Measurements from ENCODE around the gene CDC20. TPM values are rescaled to one million over a fixed set of nuclear protein-coding genes. Genes with fewer than 3 reads are reported as not detected.

The CDC20 gene
- 69.2 and 189 TPM in 2 replicates for total RNA-seq

GRCh38 chr1:43358746-43359693 lies at the start of gene CDC20:
TSS of gene CDC20 (plus strand) at chr1:43358981. CDS start at chr1:43359216, 235 bp downstream.
- peak; percentile 78 for DNase-seq (ENCODE audit: low read depth, low spot score)

GRCh38 chr1:43309405-43310025 lies 49.3 kb upstream of the CDC20 start:
- no peak for DNase-seq (ENCODE audit: low read depth, low spot score)

GRCh38 chr1:43311521-43311920 lies 47.3 kb upstream of the CDC20 start:
- DNase-seq (ENCODE audit: low read depth, low spot score): no peak

GRCh38 chr1:43312212-43312623 lies 46.6 kb upstream of the CDC20 start:
- DNase-seq (ENCODE audit: low read depth, low spot score): no peak

- no peak for DNase-seq (ENCODE audit: low read depth, low spot score)
These were observed 45.9 kb upstream of the CDC20 start for GRCh38 chr1:43312663-43313515.

GRCh38 chr1:43313771-43314170 lies 45.0 kb upstream of the CDC20 start:
- DNase-seq (ENCODE audit: low read depth, low spot score): no peak

- no peak for DNase-seq (ENCODE audit: low read depth, low spot score)
These were observed 44.5 kb upstream of the CDC20 start for GRCh38 chr1:43314233-43314632.

- DNase-seq (ENCODE audit: low read depth, low spot score): no peak
These were observed 43.3 kb upstream of the CDC20 start for GRCh38 chr1:43315481-43315880.

- DNase-seq (ENCODE audit: low read depth, low spot score): no peak
These were observed 42.6 kb upstream of the CDC20 start for GRCh38 chr1:43315963-43316737.

- DNase-seq (ENCODE audit: low read depth, low spot score): no peak
These were observed 41.9 kb upstream of the CDC20 start for GRCh38 chr1:43316738-43317520.

GRCh38 chr1:43317817-43318471 lies 40.8 kb upstream of the CDC20 start:
- DNase-seq (ENCODE audit: low read depth, low spot score): no peak

GRCh38 chr1:43318831-43319230 lies 40.0 kb upstream of the CDC20 start:
- DNase-seq (ENCODE audit: low read depth, low spot score): no peak

GRCh38 chr1:43319288-43319687 lies 39.5 kb upstream of the CDC20 start:
- DNase-seq (ENCODE audit: low read depth, low spot score): no peak

GRCh38 chr1:43319766-43320165 lies 39.0 kb upstream of the CDC20 start:
- no peak for DNase-seq (ENCODE audit: low read depth, low spot score)

GRCh38 chr1:43321331-43321891 lies 37.4 kb upstream of the CDC20 start:
- no peak for DNase-seq (ENCODE audit: low read depth, low spot score)

- DNase-seq (ENCODE audit: low read depth, low spot score): no peak
These were observed 36.3 kb upstream of the CDC20 start for GRCh38 chr1:43322506-43322905.

GRCh38 chr1:43324810-43325209 lies 34.0 kb upstream of the CDC20 start:
- no peak for DNase-seq (ENCODE audit: low read depth, low spot score)

- DNase-seq (ENCODE audit: low read depth, low spot score): no peak
These were observed 33.4 kb upstream of the CDC20 start for GRCh38 chr1:43325381-43325780.

- no peak for DNase-seq (ENCODE audit: low read depth, low spot score)
These were observed 31.1 kb upstream of the CDC20 start for GRCh38 chr1:43327549-43328292.
